GM19351 (cell line): ENCODE measurements around the gene LONP2.
A peak's percentile ranks its signal among the peaks of the same experiment; 100 is the strongest.
"Not testable (repeated sequence)": the region's sequence is repeated elsewhere in the genome, so short reads cannot be mapped to it uniquely, and the experiment has no call there.

Source experiments
- ATAC-seq: cut with Tn5 transposase; IDR thresholded peaks from one replicate; pipeline ENCODE4 v1.9.1; 2021; ENCODE audit warnings: mild to moderate bottlenecking, moderate library complexity; ENCODE audit not compliant: unreplicated experiment

Gene LONP2

GRCh38 chr16:48284772-48285409 is 40.8 kb downstream of the LONP2 start:
- ATAC-seq: no peak

GRCh38 chr16:48287239-48287638 is 43.1 kb downstream of the LONP2 start:
- ATAC-seq: no peak

- ATAC-seq: no peak
These were observed 47.2 kb downstream of the LONP2 start for GRCh38 chr16:48291303-48291702.

- no peak for ATAC-seq
These were observed 47.7 kb downstream of the LONP2 start for GRCh38 chr16:48291754-48292153.

- no peak for ATAC-seq
These were observed 48.4 kb downstream of the LONP2 start for GRCh38 chr16:48292452-48292851.

GRCh38 chr16:48294724-48295123 is 50.6 kb downstream of the LONP2 start:
- no peak for ATAC-seq

- ATAC-seq: no peak
These were observed 51.6 kb downstream of the LONP2 start for GRCh38 chr16:48295488-48296281.

- no peak for ATAC-seq
These were observed 55.4 kb downstream of the LONP2 start for GRCh38 chr16:48299471-48299870.

- ATAC-seq: no peak
These were observed 56.3 kb downstream of the LONP2 start for GRCh38 chr16:48300391-48300856.

GRCh38 chr16:48308535-48308934 is 64.4 kb downstream of the LONP2 start:
- ATAC-seq: no peak

- ATAC-seq: no peak
These were observed 67.0 kb downstream of the LONP2 start for GRCh38 chr16:48310908-48311641.

GRCh38 chr16:48313905-48314304 is 69.8 kb downstream of the LONP2 start:
- not testable (repeated sequence) for ATAC-seq

- no peak for ATAC-seq
These were observed 72.9 kb downstream of the LONP2 start for GRCh38 chr16:48317026-48317425.

GRCh38 chr16:48317614-48318315 is 73.7 kb downstream of the LONP2 start:
- ATAC-seq: no peak

- ATAC-seq: peak; percentile 44
These were observed 74.5 kb downstream of the LONP2 start for GRCh38 chr16:48318630-48319029.

- ATAC-seq: no peak
These were observed 77.4 kb downstream of the LONP2 start for GRCh38 chr16:48321317-48322036.

- no peak for ATAC-seq
These were observed 80.0 kb downstream of the LONP2 start for GRCh38 chr16:48323783-48324775.

- ATAC-seq: no peak
These were observed 82.8 kb downstream of the LONP2 start for GRCh38 chr16:48326915-48327314.

- no peak for ATAC-seq
These were observed 85.0 kb downstream of the LONP2 start for GRCh38 chr16:48329138-48329537.
